NK-92 treated with Interleukin-12 subunit alpha and Interleukin-12 subunit beta, amount 100 ng/mL, for 24 hours (cell line): ENCODE data around the gene RFESD.
"Not testable (repeated sequence)": the region's sequence is repeated elsewhere in the genome, so short reads cannot be mapped to it uniquely, and the experiment has no call there.

Experiments
- DNase-seq: peaks from one replicate; lab custom pipeline; 2025; lab: John Stamatoyannopoulos, UW

Gene RFESD

GRCh38 chr5:95628933-95629332 is 17.6 kb upstream of the RFESD start:
- DNase-seq: no peak

DNA sequence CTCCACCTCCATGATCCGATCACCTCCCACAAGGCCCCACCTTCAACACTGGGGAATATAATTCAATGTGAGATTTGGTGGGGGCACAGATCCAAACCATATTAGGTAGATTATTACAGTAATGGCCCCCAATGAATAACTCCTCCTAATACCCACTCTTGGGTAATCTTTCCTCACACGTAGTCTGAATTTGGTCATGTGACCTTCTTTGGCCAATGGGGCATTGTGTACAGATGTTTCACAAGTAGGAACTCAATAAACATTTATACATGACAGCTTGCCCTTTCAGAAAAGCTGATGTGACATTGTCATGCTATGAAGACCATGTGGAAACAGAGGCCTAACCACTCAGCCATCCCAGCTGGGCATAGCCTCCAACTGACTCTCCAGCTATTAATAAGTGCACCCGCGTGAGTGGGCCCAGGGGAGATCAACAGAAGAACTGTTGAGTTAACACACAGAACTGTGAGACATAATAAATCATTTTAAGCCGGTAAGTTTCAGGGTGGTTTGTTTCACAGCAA is 16.1 kb upstream of the RFESD start:
- DNase-seq: no peak

- DNase-seq: no peak
These were observed 15.2 kb upstream of the RFESD start for GRCh38 chr5:95631255-95631958.

DNA sequence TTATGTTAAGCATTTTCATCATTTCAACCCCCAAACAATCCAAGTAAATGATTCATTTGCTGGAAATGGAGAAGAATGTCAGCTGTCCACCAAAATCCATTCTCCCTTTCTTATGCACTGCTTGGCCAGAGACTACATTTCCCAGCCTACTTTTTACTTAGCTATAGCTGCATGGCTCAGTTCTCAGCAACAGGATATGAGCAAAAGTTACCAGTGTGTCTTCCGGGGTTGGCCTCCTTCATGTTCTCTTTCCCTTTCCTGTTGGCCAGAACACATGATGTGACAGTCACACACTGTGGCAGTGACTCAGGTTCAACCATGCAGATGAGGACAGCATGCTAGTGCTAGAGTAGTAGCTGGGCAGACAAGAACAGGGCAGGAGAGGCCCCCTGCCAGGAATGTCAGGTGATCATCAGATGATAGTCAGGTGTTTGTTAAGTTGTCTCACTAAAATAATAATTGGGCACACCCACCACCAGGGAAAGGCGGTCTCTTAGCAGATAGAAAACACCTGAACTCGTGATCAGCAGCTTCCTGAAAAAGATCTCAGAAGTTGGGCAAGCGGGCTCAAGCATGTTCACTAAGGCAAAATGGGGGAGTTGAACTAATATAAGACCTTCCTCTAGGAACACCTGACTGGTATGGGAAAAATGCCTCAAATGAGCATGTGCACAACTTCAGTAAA is 14.4 kb upstream of the RFESD start:
- peak; percentile 22 for DNase-seq

GRCh38 chr5:95632942-95633341 is 13.6 kb upstream of the RFESD start:
- DNase-seq: not testable (repeated sequence)

DNA sequence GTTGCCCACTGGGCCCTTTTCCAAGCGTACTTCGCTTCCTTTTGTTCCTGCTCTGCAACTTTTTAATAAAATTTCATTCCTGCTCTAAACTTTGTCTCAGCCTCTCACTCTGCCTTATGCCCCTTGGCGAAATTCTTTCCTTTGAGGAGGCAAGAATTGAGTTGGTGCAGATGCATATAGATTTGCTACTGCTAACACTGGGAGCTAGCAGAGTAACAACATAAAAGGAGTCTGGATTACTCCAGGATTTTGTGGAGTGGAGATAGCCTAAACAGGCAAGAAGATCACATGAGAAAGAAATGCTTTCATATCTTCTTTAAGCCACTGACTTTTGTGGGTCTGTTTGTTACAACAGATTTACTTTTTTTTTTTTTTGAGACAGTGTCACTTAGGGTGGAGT is 12.9 kb upstream of the RFESD start:
- DNase-seq: no peak

DNA sequence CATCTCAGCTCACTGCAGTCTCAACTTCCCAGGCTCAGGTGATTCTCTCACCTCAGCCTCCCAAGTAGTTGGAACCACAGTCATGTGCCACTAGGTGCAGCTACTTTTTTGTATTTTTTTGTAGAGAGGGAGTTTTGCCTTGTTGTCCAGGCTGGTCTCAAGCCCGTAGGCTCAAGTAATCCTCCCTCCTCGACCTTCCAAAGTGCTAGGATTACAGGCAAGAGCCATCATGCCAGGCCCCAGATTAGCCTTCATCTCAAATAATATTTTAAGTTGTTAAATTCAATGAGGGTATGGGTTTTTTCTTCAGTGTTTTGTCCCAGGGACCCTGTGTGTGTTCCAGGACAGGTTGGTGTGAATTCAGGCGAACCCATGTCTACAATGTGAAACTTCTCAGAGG is 12.5 kb upstream of the RFESD start:
- no peak for DNase-seq

GRCh38 chr5:95638632-95639031 is 7.9 kb upstream of the RFESD start:
- no peak for DNase-seq

DNA sequence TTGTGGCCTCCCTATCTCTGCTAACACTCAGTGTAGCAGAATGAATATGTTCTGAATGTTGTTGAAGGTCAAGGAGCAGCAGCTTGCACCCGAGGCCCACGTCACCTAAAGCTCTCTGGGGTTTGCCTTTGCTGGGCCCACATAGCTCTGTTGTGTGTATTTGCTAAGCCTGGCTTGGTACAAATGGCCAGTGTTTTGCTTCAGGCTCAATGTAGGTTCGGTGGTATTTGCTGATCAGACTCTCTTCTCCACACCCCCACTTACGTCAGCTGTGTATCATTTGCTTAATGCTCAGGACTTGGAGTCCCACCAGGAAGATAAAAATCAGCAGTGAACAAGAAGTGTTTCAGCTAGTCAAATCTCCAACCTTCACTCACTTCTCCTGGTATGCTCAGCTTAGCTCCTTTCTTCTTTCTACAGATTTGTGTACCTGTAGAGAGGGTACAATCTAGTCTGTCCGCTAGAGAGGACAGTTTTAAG is 4.8 kb upstream of the RFESD start:
- no peak for DNase-seq

GRCh38 chr5:95643152-95643551 is 3.4 kb upstream of the RFESD start:
- DNase-seq: no peak

- DNase-seq: no peak
These were observed 2.1 kb upstream of the RFESD start for GRCh38 chr5:95644351-95645042.

GRCh38 chr5:95646226-95646568 is 380 bp upstream of the RFESD start:
- DNase-seq: not testable (repeated sequence)

- no peak for DNase-seq
These were observed 1.6 kb downstream of the RFESD start for GRCh38 chr5:95647886-95648860.

DNA sequence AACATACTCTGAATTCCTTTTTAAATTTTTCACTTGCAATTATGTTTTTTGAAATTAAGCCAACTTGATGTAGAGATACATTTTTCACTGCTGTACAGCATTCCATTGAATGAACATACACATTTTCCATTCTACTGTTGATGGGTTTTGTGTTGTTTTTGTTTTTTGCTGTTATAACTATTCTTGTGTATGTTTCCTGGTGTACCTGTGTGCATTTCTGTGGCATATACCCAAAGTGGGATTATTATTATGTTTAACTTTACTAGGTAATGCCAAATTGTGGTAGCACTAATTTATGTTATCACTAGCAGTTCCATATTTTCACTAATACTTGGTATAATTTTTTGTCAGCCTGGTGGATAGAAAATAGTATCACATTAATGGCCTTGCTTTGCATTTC is 2.7 kb downstream of the RFESD start:
- no peak for DNase-seq

- no peak for DNase-seq
These were observed 3.5 kb downstream of the RFESD start for GRCh38 chr5:95649842-95650620.

DNA sequence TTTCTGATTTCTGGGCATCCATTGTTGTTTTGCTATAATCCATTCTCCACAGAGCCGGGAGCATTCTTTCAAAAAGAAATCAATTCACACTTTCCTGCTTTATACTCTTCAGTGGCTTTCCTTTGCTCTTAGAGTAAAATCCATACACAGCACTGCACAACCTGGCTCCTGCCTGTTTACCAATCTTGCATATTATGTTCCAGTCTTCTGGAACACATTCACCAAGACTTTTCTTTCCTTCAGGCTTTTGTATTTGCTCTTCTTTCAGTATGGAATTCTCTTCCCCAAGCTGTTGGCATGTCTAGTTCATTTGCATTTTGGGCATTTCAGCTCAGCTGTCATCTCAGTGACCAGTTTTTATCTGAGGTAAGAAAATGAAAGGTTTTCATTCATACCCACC is 6.3 kb downstream of the RFESD start:
- DNase-seq: no peak

DNA sequence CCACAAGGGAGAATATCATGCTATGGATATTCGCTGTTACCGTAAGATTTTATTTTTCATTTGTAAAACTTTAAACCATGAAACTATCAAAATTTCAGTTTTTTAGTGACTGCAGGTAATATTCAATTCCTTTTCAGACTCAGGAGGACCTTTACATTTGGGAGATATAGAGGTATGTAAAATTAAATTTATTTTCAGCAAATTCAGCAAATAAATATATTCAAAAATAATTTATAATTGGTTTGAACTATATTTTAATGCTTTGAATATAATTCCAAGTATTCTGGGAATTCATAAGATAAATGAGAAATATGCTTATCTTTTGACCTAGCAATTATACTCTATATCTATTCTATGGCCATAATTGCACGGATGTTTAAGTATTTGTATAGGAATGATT is 7.6 kb downstream of the RFESD start:
- DNase-seq: no peak

- no peak for DNase-seq
These were observed 9.0 kb downstream of the RFESD start for GRCh38 chr5:95655575-95655974.

GRCh38 chr5:95660060-95660459 is 13.5 kb downstream of the RFESD start:
- no peak for DNase-seq

DNA sequence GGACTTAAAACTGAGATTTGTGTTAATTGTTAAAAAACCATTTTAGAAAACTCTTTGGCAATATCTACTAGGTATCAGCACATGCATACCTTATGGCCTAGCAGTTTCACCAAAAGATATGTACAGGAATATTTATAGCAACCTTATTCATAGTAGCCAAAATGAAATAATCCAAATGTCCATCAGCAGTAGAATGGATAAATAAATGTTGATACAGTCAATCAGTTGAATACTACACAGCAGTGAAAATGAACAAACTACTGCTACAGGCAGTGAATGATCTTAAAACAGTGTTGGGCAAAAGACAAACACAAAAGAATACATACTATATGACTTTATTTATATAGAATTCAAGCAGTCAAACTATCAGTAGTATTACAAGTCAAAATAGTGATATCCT is 16.4 kb downstream of the RFESD start:
- no peak for DNase-seq

GRCh38 chr5:95664204-95664786 is 17.7 kb downstream of the RFESD start:
- DNase-seq: no peak
